SH-SY5Y (cell line): ENCODE measurements around the gene BTBD9.

Source experiments
- GATA2 ChIP-seq: IDR thresholded peaks from 2 replicates; pipeline ENCODE4 v1.6.1; 2011; ENCODE audit warnings: mild to moderate bottlenecking, low read depth, low read length
- GATA3 ChIP-seq: IDR thresholded peaks from 2 replicates; pipeline ENCODE4 v1.6.1; 2011; ENCODE audit warnings: low read depth, mild to moderate bottlenecking, low read length, moderate library complexity

GRCh38 chr6:38679668-38680067, 39.9 kb upstream of the BTBD9 start:
- TF ChIP-seq GATA2 (no peak), GATA3 (no peak)
